ENCODE measurements around the gene MRTFA.

- TF ChIP-seq, protein P1, sequence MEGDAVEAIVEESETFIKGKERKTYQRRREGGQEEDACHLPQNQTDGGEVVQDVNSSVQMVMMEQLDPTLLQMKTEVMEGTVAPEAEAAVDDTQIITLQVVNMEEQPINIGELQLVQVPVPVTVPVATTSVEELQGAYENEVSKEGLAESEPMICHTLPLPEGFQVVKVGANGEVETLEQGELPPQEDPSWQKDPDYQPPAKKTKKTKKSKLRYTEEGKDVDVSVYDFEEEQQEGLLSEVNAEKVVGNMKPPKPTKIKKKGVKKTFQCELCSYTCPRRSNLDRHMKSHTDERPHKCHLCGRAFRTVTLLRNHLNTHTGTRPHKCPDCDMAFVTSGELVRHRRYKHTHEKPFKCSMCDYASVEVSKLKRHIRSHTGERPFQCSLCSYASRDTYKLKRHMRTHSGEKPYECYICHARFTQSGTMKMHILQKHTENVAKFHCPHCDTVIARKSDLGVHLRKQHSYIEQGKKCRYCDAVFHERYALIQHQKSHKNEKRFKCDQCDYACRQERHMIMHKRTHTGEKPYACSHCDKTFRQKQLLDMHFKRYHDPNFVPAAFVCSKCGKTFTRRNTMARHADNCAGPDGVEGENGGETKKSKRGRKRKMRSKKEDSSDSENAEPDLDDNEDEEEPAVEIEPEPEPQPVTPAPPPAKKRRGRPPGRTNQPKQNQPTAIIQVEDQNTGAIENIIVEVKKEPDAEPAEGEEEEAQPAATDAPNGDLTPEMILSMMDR (IDR thresholded peaks at IDR 0.05): no peak
- peak; percentile 95 to 99 for TF ChIP-seq POLR2A (IDR thresholded peaks at IDR 0.05)
Measured at GRCh38 chr22:40636380-40637182, at the start of gene MRTFA.

Measured in adrenal gland (tissue), 5 donors.